ENCODE data around the gene CFAP119.

The CFAP119 gene

DNA sequence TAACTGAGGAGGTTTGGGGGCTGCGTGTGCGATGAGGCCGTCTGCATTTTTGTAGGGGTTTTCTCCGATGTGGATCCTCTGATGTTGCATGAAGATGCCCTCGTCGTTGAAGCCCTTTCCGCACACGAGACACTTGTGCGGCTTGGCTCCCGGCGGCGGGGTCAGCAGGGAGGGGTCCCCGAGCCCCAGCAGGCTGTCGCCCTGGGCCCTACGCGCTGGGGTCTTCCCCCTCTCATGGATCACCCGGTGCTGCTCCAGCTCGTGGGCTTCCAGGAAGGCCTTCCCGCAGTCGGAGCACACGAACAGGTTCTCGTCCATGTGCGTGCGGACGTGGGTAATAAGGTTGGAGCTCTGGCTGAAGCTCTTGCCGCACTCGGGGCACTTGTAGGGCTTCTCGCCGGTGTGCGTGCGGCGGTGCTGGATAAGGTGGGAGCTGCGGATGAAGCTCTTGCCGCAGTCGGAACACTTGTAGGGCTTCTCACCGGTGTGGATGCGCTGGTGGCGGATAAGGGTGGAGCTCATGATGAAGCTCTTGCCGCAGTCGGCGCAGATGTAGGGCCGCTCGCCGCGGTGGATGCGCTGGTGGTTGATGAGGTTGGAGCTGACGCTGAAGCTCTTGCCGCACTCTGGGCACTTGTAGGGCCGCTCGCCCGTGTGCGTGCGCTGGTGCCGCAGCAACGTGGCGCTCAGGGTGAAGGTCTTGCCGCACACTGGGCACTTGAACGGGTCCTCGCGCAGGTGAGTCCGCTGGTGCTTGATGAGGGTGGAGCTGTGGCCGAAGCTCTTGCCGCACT lies 20.8 kb upstream of the CFAP119 start:
- TF ChIP-seq, protein P1, sequence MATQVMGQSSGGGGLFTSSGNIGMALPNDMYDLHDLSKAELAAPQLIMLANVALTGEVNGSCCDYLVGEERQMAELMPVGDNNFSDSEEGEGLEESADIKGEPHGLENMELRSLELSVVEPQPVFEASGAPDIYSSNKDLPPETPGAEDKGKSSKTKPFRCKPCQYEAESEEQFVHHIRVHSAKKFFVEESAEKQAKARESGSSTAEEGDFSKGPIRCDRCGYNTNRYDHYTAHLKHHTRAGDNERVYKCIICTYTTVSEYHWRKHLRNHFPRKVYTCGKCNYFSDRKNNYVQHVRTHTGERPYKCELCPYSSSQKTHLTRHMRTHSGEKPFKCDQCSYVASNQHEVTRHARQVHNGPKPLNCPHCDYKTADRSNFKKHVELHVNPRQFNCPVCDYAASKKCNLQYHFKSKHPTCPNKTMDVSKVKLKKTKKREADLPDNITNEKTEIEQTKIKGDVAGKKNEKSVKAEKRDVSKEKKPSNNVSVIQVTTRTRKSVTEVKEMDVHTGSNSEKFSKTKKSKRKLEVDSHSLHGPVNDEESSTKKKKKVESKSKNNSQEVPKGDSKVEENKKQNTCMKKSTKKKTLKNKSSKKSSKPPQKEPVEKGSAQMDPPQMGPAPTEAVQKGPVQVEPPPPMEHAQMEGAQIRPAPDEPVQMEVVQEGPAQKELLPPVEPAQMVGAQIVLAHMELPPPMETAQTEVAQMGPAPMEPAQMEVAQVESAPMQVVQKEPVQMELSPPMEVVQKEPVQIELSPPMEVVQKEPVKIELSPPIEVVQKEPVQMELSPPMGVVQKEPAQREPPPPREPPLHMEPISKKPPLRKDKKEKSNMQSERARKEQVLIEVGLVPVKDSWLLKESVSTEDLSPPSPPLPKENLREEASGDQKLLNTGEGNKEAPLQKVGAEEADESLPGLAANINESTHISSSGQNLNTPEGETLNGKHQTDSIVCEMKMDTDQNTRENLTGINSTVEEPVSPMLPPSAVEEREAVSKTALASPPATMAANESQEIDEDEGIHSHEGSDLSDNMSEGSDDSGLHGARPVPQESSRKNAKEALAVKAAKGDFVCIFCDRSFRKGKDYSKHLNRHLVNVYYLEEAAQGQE (IDR thresholded peaks at IDR 0.05; ENCODE audit: insufficient read depth in 1 of 2, low read depth in 2 of 2, low read length in 2 of 2) = no peak
- TF ChIP-seq POLR2AphosphoS5 (IDR thresholded peaks at IDR 0.05; ENCODE audit: low read depth, low read length) (no peak), TAF1 (IDR thresholded peaks at IDR 0.05; ENCODE audit: borderline replicate concordance, insufficient read depth, low read length) (no peak), SIN3A (IDR thresholded peaks at IDR 0.05; ENCODE audit: borderline replicate concordance, insufficient read depth, low read length) (no peak), FOXP2 (optimal IDR thresholded peaks at IDR 0.05; ENCODE audit: borderline replicate concordance, extremely low read depth, extremely low read length, insufficient read depth) (no peak)

DNA sequence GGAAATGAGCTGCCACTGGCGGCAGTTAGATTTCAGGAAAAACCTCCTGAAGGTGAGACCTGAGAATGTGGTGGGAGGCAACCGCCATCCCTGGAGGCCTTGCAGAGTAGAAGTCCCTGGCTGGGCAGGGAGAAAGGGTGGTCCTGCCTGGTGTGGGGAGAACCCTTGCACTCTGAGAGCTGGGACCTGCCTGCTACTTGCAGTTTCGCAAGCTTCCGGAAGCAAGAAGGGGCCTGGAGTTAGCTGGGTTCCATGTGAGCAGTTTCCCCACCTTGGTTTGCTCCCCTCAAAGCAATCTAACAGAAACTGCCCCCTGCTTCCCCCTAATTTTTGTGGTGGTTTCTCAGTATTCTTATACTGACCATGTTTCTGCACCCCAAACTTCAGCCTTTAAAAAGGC lies 18.7 kb upstream of the CFAP119 start:
- TF ChIP-seq TAF1 (IDR thresholded peaks at IDR 0.05; ENCODE audit: borderline replicate concordance, insufficient read depth, low read length) = no peak
- TF ChIP-seq, protein P1 (IDR thresholded peaks at IDR 0.05; ENCODE audit: insufficient read depth in 1 of 2, low read depth in 2 of 2, low read length in 2 of 2) = no peak
- TF ChIP-seq SIN3A (IDR thresholded peaks at IDR 0.05; ENCODE audit: borderline replicate concordance, insufficient read depth, low read length) = no peak

DNA sequence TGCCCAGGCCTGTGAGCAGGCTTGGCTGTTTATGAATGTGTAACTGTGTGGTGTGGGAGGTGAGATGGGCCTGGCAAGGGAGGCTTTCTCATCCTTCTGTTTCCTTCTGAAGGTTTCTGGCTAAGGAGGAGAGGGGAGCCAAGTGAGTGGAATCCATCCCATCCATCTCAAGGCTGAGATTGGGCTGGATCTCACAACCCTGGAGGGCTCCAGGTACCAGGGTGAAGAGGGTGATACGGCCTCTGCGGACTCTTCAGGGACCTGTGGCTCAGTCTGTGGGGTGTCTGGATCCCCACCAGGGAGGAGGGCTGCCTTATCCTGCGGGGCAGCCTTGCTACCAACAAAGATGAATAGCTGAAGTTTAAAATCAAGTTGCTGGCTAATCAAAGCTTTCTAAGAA lies 18.2 kb upstream of the CFAP119 start:
- TF ChIP-seq TAF1 (IDR thresholded peaks at IDR 0.05; ENCODE audit: borderline replicate concordance, insufficient read depth, low read length) (no peak), POLR2AphosphoS5 (IDR thresholded peaks at IDR 0.05; ENCODE audit: low read depth, low read length) (no peak), SIN3A (IDR thresholded peaks at IDR 0.05; ENCODE audit: borderline replicate concordance, insufficient read depth, low read length) (no peak), FOXP2 (optimal IDR thresholded peaks at IDR 0.05; ENCODE audit: borderline replicate concordance, extremely low read depth, extremely low read length, insufficient read depth) (no peak)
- TF ChIP-seq, protein P1 (IDR thresholded peaks at IDR 0.05; ENCODE audit: insufficient read depth in 1 of 2, low read depth in 2 of 2, low read length in 2 of 2) = no peak

DNA sequence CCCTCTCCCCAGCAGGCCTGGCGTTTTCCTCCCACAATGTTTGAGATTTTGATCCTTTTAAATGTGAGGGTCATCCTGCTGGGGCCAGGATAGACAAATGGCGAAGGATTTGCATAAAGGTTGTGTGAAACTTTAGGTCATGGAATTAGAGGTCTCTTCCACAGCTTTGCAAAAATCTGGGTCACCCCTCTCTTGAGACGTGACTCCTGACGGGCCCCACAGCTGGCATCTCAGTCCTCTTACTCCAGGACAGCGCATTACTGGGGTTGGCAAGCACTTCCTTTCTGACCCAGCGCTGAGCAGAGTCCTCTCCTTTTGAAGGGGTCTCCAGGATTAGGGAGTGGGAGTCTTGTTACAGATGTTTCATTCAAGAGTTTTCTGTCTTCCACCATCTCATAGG lies 17.7 kb upstream of the CFAP119 start:
- no peak for TF ChIP-seq FOXP2 (optimal IDR thresholded peaks at IDR 0.05; ENCODE audit: borderline replicate concordance, extremely low read depth, extremely low read length, insufficient read depth)
- TF ChIP-seq TAF1 (IDR thresholded peaks at IDR 0.05; ENCODE audit: borderline replicate concordance, insufficient read depth, low read length) = no peak
- no peak for TF ChIP-seq POLR2AphosphoS5 (IDR thresholded peaks at IDR 0.05; ENCODE audit: low read depth, low read length)
- TF ChIP-seq, protein P1 (IDR thresholded peaks at IDR 0.05; ENCODE audit: insufficient read depth in 1 of 2, low read depth in 2 of 2, low read length in 2 of 2) = no peak
- TF ChIP-seq SIN3A (IDR thresholded peaks at IDR 0.05; ENCODE audit: borderline replicate concordance, insufficient read depth, low read length) = no peak
